Activated CD8-positive, alpha-beta memory T cell treated with anti-CD3 and anti-CD28 coated beads, Interleukin-2, amount 10 ng/mL, durations not matched to agents 7 days and 5 days (primary cell): Measurements from ENCODE around the gene RPS25. TPM values are rescaled to one million over a fixed set of nuclear protein-coding genes. Genes with fewer than 3 reads are reported as not detected.

Experiments used
- ATAC-seq: fragments of 150-1000 bp; cut with Tn5 transposase; one replicate; pipeline ENCODE4 v1.10.0; 2021; ENCODE audit warnings: moderate library complexity
- CTCF ChIA-PET: fragments of 350-600 bp; sonication (Branson Sonifier 250); formaldehyde crosslinking; loops from one replicate; lab custom pipeline; 2021; ENCODE audit warnings: antibody characterized with exemption; lab: Charles Lee
- DNase-seq: peaks from one replicate; pipeline ENCODE4 v3.0.0-alpha.2; 2020
- H3K27ac Mint-ChIP-seq: one replicate; pipeline ENCODE4 v1.8.0; 2021; ENCODE audit warnings: mild to moderate bottlenecking, mixed read lengths
- H3K27me3 Mint-ChIP-seq: one replicate; pipeline ENCODE4 v1.8.0; 2021; ENCODE audit warnings: mixed read lengths
- H3K36me3 Mint-ChIP-seq: one replicate; pipeline ENCODE4 v1.8.0; 2021; ENCODE audit warnings: mild to moderate bottlenecking, mixed read lengths
- H3K4me1 Mint-ChIP-seq: one replicate; pipeline ENCODE4 v1.8.0; 2021; ENCODE audit warnings: mixed read lengths
- H3K4me3 Mint-ChIP-seq: one replicate; pipeline ENCODE4 v1.8.0; 2021; ENCODE audit warnings: mild to moderate bottlenecking, moderate library complexity, mixed read lengths
- H3K9me3 Mint-ChIP-seq: one replicate; pipeline ENCODE4 v1.8.0; 2022; ENCODE audit warnings: low read depth, mixed read lengths
- total RNA-seq, 2 experiments: library from RNA; stranded (reverse); gene quantifications; one replicate each; pipeline ENCODE4 v1.2.3, GENCODE V29; 2021

RPS25 gene
- total RNA-seq, 2 experiments from 2014 or later = 945 to 1,070 TPM

- peak within 1 kb of the TSS; percentile 83 for H3K27ac Mint-ChIP-seq
- H3K27me3 Mint-ChIP-seq = no peaks in the 10 kb centered on the region
- no peaks in the 10 kb centered on the region for H3K9me3 Mint-ChIP-seq
- ATAC-seq = peak; percentile 97
- CTCF ChIA-PET = interaction anchor here (0.6 to 3.1 kb wide), 19 partner anchors 8 to 435 kb away, joined by 3 to 12 read pairs (median 4); partner anchors contain the start of genes CENATAC, RPS25, TRAPPC4 and VPS11
- H3K4me3 Mint-ChIP-seq = peak within 1 kb of the TSS; percentile 71
- H3K4me1 Mint-ChIP-seq = peaks cover 21% of the 10 kb centered on the region
- peaks cover 4% of the 10 kb centered on the region for H3K36me3 Mint-ChIP-seq
- peak; percentile 99 for DNase-seq
These were observed 12.3 kb upstream of the RPS25 start, which contains the start of gene SLC37A4 for GRCh38 chr11:119030329-119031047. Gene SLC37A4, minus strand, starts transcription at chr11:119030877.

GRCh38 chr11:119030029-119030328, 11.8 kb upstream of the RPS25 start:
- Mint-ChIP-seq H3K4me3 (peak overlapping the region; percentile 71), H3K9me3 (no peaks in the 10 kb centered on the region), H3K4me1 (peaks cover 21% of the 10 kb centered on the region), H3K36me3 (peaks cover 5% of the 10 kb centered on the region), H3K27me3 (no peaks in the 10 kb centered on the region), H3K27ac (peak overlapping the region; percentile 83)
- CTCF ChIA-PET = interaction anchor here (0.6 to 3.0 kb wide), 13 partner anchors 7 to 435 kb away, joined by 3 to 12 read pairs (median 3); partner anchors contain the start of genes CENATAC, RPS25, TRAPPC4 and VPS11
- DNase-seq (no peak), ATAC-seq (no peak)

- DNase-seq = no peak
- Mint-ChIP-seq H3K9me3 (no peaks in the 10 kb centered on the region), H3K36me3 (peaks cover 9% of the 10 kb centered on the region), H3K27me3 (no peaks in the 10 kb centered on the region), H3K4me1 (peaks cover 25% of the 10 kb centered on the region), H3K27ac (peak overlapping the region; percentile 83), H3K4me3 (peak overlapping the region; percentile 71)
- ATAC-seq = no peak
- CTCF ChIA-PET = interaction anchor here (0.9 to 3.0 kb wide), 6 partner anchors 10 to 240 kb away, joined by 3 to 12 read pairs (median 5); partner anchors contain the start of genes CENATAC, TRAPPC4 and VPS11
These were observed 11.3 kb upstream of the RPS25 start for GRCh38 chr11:119029340-119030028.

- peaks cover 12% of the 10 kb centered on the region for H3K36me3 Mint-ChIP-seq
- CTCF ChIA-PET = interaction anchor here (1.0 to 3.0 kb wide), 2 partner anchors 10 to 11 kb away, joined by 4 to 11 read pairs; partner anchors contain the start of genes RPS25 and TRAPPC4
- H3K4me1 Mint-ChIP-seq = peaks cover 28% of the 10 kb centered on the region
- no peaks in the 10 kb centered on the region for H3K27me3 Mint-ChIP-seq
- no peaks in the 10 kb centered on the region for H3K9me3 Mint-ChIP-seq
- no peak for ATAC-seq
- no peak for DNase-seq
- H3K4me3 Mint-ChIP-seq = peak overlapping the region; percentile 71
- peak overlapping the region; percentile 83 for H3K27ac Mint-ChIP-seq
These were observed 10.9 kb upstream of the RPS25 start for GRCh38 chr11:119029069-119029339.

- DNase-seq = no peak
- ATAC-seq = no peak
- H3K9me3 Mint-ChIP-seq = no peaks in the 10 kb centered on the region
- H3K4me1 Mint-ChIP-seq = peaks cover 33% of the 10 kb centered on the region
- peaks cover 14% of the 10 kb centered on the region for H3K36me3 Mint-ChIP-seq
- peak overlapping the region; percentile 83 for H3K27ac Mint-ChIP-seq
- H3K27me3 Mint-ChIP-seq = no peaks in the 10 kb centered on the region
- H3K4me3 Mint-ChIP-seq = peak overlapping the region; percentile 71
- CTCF ChIA-PET = interaction anchor here (1.0 kb wide), 1 partner anchor 10 kb away, joined by 4 read pairs; the partner anchor contains the start of genes RPS25 and TRAPPC4
These were observed 10.4 kb upstream of the RPS25 start for GRCh38 chr11:119028346-119029068.

GRCh38 chr11:119027561-119028345, 9.6 kb upstream of the RPS25 start:
- DNase-seq = no peak
- peaks cover 18% of the 10 kb centered on the region for H3K36me3 Mint-ChIP-seq
- ATAC-seq = no peak
- CTCF ChIA-PET = interaction anchor here (1.0 kb wide), 1 partner anchor 9 kb away, joined by 4 read pairs; the partner anchor contains the start of genes RPS25 and TRAPPC4
- no peak overlapping the region for H3K4me3 Mint-ChIP-seq
- no peaks in the 10 kb centered on the region for H3K27me3 Mint-ChIP-seq
- no peak overlapping the region for H3K27ac Mint-ChIP-seq
- peaks cover 37% of the 10 kb centered on the region for H3K4me1 Mint-ChIP-seq
- H3K9me3 Mint-ChIP-seq = no peaks in the 10 kb centered on the region

- peaks cover 23% of the 10 kb centered on the region for H3K36me3 Mint-ChIP-seq
- H3K27me3 Mint-ChIP-seq = no peaks in the 10 kb centered on the region
- no peak for DNase-seq
- CTCF ChIA-PET = no interaction called here
- no peaks in the 10 kb centered on the region for H3K9me3 Mint-ChIP-seq
- H3K27ac Mint-ChIP-seq = no peak overlapping the region
- H3K4me3 Mint-ChIP-seq = no peak overlapping the region
- no peak for ATAC-seq
- peaks cover 37% of the 10 kb centered on the region for H3K4me1 Mint-ChIP-seq
These were observed 8.8 kb upstream of the RPS25 start for GRCh38 chr11:119026970-119027369.

- peaks cover 43% of the 10 kb centered on the region for H3K4me1 Mint-ChIP-seq
- no peak for DNase-seq
- no peaks in the 10 kb centered on the region for H3K27me3 Mint-ChIP-seq
- no peak overlapping the region for H3K27ac Mint-ChIP-seq
- H3K4me3 Mint-ChIP-seq = no peak overlapping the region
- H3K36me3 Mint-ChIP-seq = peaks cover 30% of the 10 kb centered on the region
- CTCF ChIA-PET = no interaction called here
- ATAC-seq = no peak
- H3K9me3 Mint-ChIP-seq = no peaks in the 10 kb centered on the region
These were observed 8.0 kb upstream of the RPS25 start for GRCh38 chr11:119025978-119026766.

GRCh38 chr11:119025541-119025940, 7.4 kb upstream of the RPS25 start:
- Mint-ChIP-seq H3K36me3 (peaks cover 31% of the 10 kb centered on the region), H3K9me3 (no peaks in the 10 kb centered on the region), H3K27ac (peak overlapping the region; percentile 3), H3K4me3 (no peak overlapping the region), H3K4me1 (peaks cover 47% of the 10 kb centered on the region), H3K27me3 (no peaks in the 10 kb centered on the region)
- ATAC-seq (no peak), DNase-seq (no peak)
- CTCF ChIA-PET = interaction anchor here (1.7 kb wide), 1 partner anchor 28 kb away, joined by 4 read pairs; the partner anchor contains the start of gene CENATAC

GRCh38 chr11:119025099-119025473, 6.9 kb upstream of the RPS25 start:
- H3K4me3 Mint-ChIP-seq = no peak overlapping the region
- peaks cover 32% of the 10 kb centered on the region for H3K36me3 Mint-ChIP-seq
- H3K4me1 Mint-ChIP-seq = peaks cover 51% of the 10 kb centered on the region
- H3K27me3 Mint-ChIP-seq = no peaks in the 10 kb centered on the region
- DNase-seq (no peak), ATAC-seq (no peak)
- H3K27ac Mint-ChIP-seq = peak overlapping the region; percentile 6
- CTCF ChIA-PET = interaction anchor here (1.7 to 2.1 kb wide), 2 partner anchors 27 to 75 kb away, joined by 4 read pairs; partner anchors contain the start of gene CENATAC
- H3K9me3 Mint-ChIP-seq = no peaks in the 10 kb centered on the region

- DNase-seq (no peak), ATAC-seq (no peak)
- Mint-ChIP-seq H3K27ac (peak overlapping the region; percentile 61), H3K36me3 (peaks cover 34% of the 10 kb centered on the region), H3K4me3 (no peak overlapping the region), H3K4me1 (peaks cover 52% of the 10 kb centered on the region), H3K9me3 (no peaks in the 10 kb centered on the region), H3K27me3 (no peaks in the 10 kb centered on the region)
- CTCF ChIA-PET = interaction anchor here (1.7 to 2.1 kb wide), 2 partner anchors 27 to 75 kb away, joined by 4 read pairs; partner anchors contain the start of gene CENATAC
These were observed 6.4 kb upstream of the RPS25 start for GRCh38 chr11:119024430-119025098.
